SH-SY5Y (cell line): ENCODE measurements around the gene SLC24A3.

Experiments used
- GATA2 ChIP-seq: IDR thresholded peaks from 2 replicates; pipeline ENCODE4 v1.6.1; 2011; ENCODE audit warnings: mild to moderate bottlenecking, low read depth, low read length
- GATA3 ChIP-seq: IDR thresholded peaks from 2 replicates; pipeline ENCODE4 v1.6.1; 2011; ENCODE audit warnings: low read depth, mild to moderate bottlenecking, low read length, moderate library complexity

DNA sequence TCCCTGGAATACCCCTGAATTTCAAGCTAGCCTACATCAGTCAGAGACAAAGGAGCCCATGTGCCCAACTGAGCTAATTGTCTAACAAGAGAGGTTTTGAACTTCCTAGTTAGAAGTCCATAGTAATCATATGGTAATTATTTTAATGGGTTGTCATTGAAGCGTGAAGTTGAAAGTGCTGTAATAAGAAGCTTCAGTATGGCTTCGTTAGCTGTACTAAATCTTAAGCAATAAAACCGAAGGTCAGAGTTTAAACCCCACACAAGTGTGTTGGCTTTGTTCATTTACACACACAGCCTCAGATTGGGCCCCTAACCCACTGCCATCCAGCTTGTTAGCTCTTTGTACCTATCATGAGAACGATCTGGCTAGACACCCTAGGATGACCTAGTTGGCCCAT, 350.0 kb downstream of the SLC24A3 start:
- TF ChIP-seq GATA2 (no peak), GATA3 (no peak)
